ENCODE results near the gene RNF43.

Gene RNF43

DNA sequence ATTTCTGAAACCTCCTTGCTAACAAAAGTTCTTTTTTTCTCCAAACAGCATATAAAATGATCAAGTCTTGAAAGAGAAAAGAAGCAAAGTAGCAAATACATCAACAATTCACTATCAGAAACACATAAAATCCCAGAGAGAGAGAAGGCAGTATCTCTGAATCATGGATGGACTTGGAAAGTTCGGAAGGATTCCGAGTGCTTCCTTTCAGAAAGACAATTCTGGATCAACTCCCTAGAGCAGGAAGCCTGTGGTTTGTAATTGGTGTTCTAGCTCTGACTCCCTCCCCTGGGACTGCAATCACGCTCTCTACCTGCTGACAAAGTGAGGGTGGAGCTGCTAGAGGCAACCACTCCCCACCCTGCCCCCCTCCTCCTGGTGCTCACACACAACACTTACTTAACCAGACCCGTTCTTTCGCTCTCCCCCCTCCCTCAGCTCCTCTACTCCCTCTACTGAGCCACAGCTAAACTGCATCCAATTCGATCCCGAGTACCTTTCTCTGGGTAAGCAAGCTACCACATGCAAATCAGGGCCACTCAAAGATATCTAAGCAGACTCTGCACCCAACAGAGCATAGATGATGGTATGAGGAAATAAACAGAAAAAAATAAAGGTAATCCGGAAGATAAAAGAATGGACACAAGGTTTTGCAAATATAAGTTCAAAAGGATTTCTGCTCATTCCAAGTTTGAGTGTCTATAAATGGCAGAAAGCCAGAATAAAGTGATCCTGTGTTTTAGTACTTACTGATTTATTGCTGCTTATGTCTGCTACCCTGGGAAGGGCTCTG lies at the start of gene RNF43:
Gene RNF43, minus strand, starts transcription at position 235 of the 793 bp plus-strand sequence. CDS start 1,957 bp downstream, outside the sequence.
- peak within 1 kb of the TSS; percentile 73 to 86 for H3K9ac ChIP-seq (ENCODE audit: low read depth in 1 of 2, low read length in 2 of 2)
- no peaks in the 10 kb centered on the region for H3K27me3 ChIP-seq (ENCODE audit: control insufficient read depth in 2 of 2, insufficient read depth in 2 of 2, low read length in 2 of 2)
- H3K4me3 ChIP-seq (ENCODE audit: low read length in 2 of 2) = peak within 1 kb of the TSS; percentile 85 to 87
- H3K36me3 ChIP-seq (ENCODE audit: control insufficient read depth in 2 of 2, insufficient read depth in 2 of 2, low read length in 2 of 2) = no peaks in the 10 kb centered on the region
- peaks cover 7% of the 10 kb centered on the region in 2 donors for H3K4me1 ChIP-seq (ENCODE audit: control insufficient read depth in 2 of 2, insufficient read depth in 2 of 2, low read length in 2 of 2)
- H3K27ac ChIP-seq (ENCODE audit: low read depth in 2 of 2, low read length in 2 of 2) = peak within 1 kb of the TSS; percentile 87 to 94
- no peaks in the 10 kb centered on the region for H3K9me3 ChIP-seq (ENCODE audit: control insufficient read depth in 2 of 2, low read length in 2 of 2)

DNA sequence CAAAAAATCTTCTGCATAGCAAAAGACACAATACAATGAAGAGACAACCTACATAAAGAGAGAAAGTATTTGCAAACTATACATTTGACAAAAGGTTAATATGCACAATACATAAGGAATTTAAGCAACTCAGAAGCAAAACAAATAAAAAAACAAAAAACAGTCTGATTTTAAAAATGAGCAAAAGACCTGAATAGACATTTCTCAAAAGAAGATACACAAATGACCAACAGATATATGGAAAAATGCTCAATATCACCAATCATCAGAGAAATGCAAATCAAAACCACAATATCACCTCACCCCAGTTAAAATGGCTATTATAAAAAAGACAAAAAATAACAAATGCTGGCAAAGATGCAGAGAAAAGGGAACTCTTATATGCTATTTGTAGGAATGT lies 38.2 kb upstream of the RNF43 start:
- no peaks in the 10 kb centered on the region for H3K9me3 ChIP-seq (ENCODE audit: control insufficient read depth in 2 of 2, low read length in 2 of 2)
- H3K27ac ChIP-seq (ENCODE audit: low read depth in 2 of 2, low read length in 2 of 2) = no peak overlapping the region
- no peaks in the 10 kb centered on the region for H3K27me3 ChIP-seq (ENCODE audit: control insufficient read depth in 2 of 2, insufficient read depth in 2 of 2, low read length in 2 of 2)
- H3K36me3 ChIP-seq (ENCODE audit: control insufficient read depth in 2 of 2, insufficient read depth in 2 of 2, low read length in 2 of 2) = no peaks in the 10 kb centered on the region
- no peak overlapping the region for H3K4me3 ChIP-seq (ENCODE audit: low read length in 2 of 2)
- H3K4me1 ChIP-seq (ENCODE audit: control insufficient read depth in 2 of 2, insufficient read depth in 2 of 2, low read length in 2 of 2) = no peaks in the 10 kb centered on the region
- H3K9ac ChIP-seq (ENCODE audit: low read depth in 1 of 2, low read length in 2 of 2) = no peak overlapping the region

DNA sequence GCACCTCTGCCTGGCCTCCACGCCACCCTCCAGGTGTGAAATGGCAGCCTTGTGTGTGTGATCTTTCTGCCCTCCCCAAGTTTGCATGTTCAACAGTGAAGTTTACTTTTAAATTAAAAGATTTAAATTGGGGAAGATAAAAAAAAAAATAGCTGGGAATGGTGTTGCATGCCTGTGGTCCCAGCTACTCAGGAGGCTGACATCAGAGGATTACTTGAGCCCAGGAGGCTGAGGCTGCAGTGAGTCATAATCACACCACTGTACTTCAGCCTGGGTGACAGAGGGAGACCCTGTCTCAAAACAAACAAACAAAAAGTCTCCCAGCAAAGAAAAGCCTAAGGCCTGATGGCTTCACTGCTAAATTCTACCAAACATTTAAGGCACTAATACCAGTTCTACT lies 35.4 kb upstream of the RNF43 start:
- no peak overlapping the region for H3K27ac ChIP-seq (ENCODE audit: low read depth in 2 of 2, low read length in 2 of 2)
- no peak overlapping the region for H3K9ac ChIP-seq (ENCODE audit: low read depth in 1 of 2, low read length in 2 of 2)
- no peaks in the 10 kb centered on the region for H3K27me3 ChIP-seq (ENCODE audit: control insufficient read depth in 2 of 2, insufficient read depth in 2 of 2, low read length in 2 of 2)
- no peaks in the 10 kb centered on the region for H3K36me3 ChIP-seq (ENCODE audit: control insufficient read depth in 2 of 2, insufficient read depth in 2 of 2, low read length in 2 of 2)
- H3K4me1 ChIP-seq (ENCODE audit: control insufficient read depth in 2 of 2, insufficient read depth in 2 of 2, low read length in 2 of 2) = no peaks in the 10 kb centered on the region
- no peak overlapping the region for H3K4me3 ChIP-seq (ENCODE audit: low read length in 2 of 2)
- H3K9me3 ChIP-seq (ENCODE audit: control insufficient read depth in 2 of 2, low read length in 2 of 2) = no peaks in the 10 kb centered on the region

DNA sequence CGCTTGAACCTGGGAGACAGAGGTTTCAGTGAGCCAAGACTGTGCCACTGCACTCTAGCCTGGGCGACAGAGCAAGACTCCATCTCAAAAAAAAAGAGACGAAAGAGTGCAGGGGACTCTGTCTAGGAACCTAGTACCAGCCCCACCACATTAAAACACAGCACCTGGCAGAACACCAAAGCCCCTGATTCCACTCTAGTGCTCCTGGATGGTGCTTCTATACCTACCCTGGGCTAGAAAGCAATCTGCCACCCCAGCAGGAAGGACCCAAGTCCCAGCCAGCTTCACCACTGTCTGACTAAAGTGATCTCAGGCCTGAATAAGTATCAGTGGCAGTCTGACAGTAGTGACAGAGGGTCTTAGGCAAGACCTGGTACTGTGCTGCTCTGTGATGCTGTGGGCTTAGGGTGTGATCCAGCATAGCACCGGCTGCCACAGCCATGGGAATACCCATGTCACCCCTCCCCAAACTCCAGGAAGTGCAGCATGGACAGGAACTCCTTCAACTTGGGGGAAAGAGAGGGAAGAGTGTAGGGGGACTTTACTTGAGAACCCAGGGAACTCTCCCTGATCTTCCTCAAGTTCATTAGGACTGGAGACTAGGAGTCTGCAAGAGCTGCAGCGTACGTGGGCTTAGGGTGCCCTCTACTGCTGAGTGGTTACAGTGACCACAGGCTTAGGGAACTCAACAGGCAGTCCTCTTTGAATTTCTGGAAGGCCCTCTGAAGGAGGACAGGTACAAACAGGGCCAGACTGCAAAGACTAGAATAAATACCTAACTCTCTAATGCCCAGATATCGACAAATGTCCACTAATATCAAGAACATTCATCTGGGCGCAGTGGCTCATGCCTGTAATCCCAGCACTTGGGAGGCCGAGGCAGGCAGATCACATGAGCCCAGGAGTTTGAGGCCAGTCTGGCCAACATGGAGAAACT lies 30.0 kb upstream of the RNF43 start:
- Histone ChIP-seq H3K27ac (ENCODE audit: low read depth in 2 of 2, low read length in 2 of 2) (no peak overlapping the region), H3K9me3 (ENCODE audit: control insufficient read depth in 2 of 2, low read length in 2 of 2) (no peaks in the 10 kb centered on the region), H3K4me1 (ENCODE audit: control insufficient read depth in 2 of 2, insufficient read depth in 2 of 2, low read length in 2 of 2) (no peaks in the 10 kb centered on the region), H3K4me3 (ENCODE audit: low read length in 2 of 2) (no peak overlapping the region), H3K36me3 (ENCODE audit: control insufficient read depth in 2 of 2, insufficient read depth in 2 of 2, low read length in 2 of 2) (no peaks in the 10 kb centered on the region), H3K9ac (ENCODE audit: low read depth in 1 of 2, low read length in 2 of 2) (no peak overlapping the region), H3K27me3 (ENCODE audit: control insufficient read depth in 2 of 2, insufficient read depth in 2 of 2, low read length in 2 of 2) (no peaks in the 10 kb centered on the region)

DNA sequence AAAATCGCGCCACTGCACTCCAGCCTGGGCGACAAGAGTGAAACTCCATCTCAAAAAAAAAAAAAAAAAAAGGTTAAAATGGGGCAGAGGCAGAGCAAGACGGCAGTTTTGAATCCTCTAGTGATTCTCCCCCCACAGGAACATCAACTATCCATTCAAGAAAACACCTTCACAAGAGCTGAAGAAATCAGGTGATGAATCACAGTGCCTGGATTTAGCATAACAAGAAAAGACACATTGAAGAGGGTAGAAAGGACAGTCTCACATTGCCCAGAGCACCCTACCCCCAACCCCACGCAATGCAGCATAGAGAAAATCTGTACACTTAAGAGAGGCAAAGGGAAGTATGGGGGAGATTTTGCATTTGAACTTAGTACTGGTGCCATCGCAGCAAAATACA lies 28.8 kb upstream of the RNF43 start:
- no peak overlapping the region for H3K4me3 ChIP-seq (ENCODE audit: low read length in 2 of 2)
- H3K27me3 ChIP-seq (ENCODE audit: control insufficient read depth in 2 of 2, insufficient read depth in 2 of 2, low read length in 2 of 2) = no peaks in the 10 kb centered on the region
- no peaks in the 10 kb centered on the region for H3K9me3 ChIP-seq (ENCODE audit: control insufficient read depth in 2 of 2, low read length in 2 of 2)
- no peaks in the 10 kb centered on the region for H3K4me1 ChIP-seq (ENCODE audit: control insufficient read depth in 2 of 2, insufficient read depth in 2 of 2, low read length in 2 of 2)
- no peak overlapping the region for H3K27ac ChIP-seq (ENCODE audit: low read depth in 2 of 2, low read length in 2 of 2)
- no peaks in the 10 kb centered on the region for H3K36me3 ChIP-seq (ENCODE audit: control insufficient read depth in 2 of 2, insufficient read depth in 2 of 2, low read length in 2 of 2)
- H3K9ac ChIP-seq (ENCODE audit: low read depth in 1 of 2, low read length in 2 of 2) = no peak overlapping the region

DNA sequence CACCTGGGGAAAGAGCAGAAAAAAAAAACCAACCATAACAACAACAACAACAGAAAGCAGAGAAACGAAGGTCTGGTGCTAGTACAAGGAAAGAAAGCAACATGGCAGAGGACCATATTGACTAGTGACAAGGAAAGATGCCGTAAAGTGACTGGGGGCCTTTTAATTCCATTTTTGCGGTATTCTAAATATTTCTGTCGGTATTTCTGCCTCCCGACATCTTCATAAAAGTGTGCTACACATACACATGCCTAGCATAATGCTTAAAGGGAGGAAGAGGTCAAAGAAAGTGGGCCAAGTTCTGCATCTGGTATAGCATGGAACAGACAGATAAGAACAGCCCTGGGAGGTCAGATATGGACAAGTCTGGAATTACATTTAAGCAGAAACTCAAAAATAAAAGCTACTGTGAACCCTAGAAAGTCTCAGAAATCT lies 19.5 kb upstream of the RNF43 start:
- H3K36me3 ChIP-seq (ENCODE audit: control insufficient read depth in 2 of 2, insufficient read depth in 2 of 2, low read length in 2 of 2) = no peaks in the 10 kb centered on the region
- H3K27ac ChIP-seq (ENCODE audit: low read depth in 2 of 2, low read length in 2 of 2) = no peak overlapping the region
- no peaks in the 10 kb centered on the region for H3K27me3 ChIP-seq (ENCODE audit: control insufficient read depth in 2 of 2, insufficient read depth in 2 of 2, low read length in 2 of 2)
- no peaks in the 10 kb centered on the region for H3K4me1 ChIP-seq (ENCODE audit: control insufficient read depth in 2 of 2, insufficient read depth in 2 of 2, low read length in 2 of 2)
- H3K9me3 ChIP-seq (ENCODE audit: control insufficient read depth in 2 of 2, low read length in 2 of 2) = no peaks in the 10 kb centered on the region
- no peak overlapping the region for H3K4me3 ChIP-seq (ENCODE audit: low read length in 2 of 2)
- H3K9ac ChIP-seq (ENCODE audit: low read depth in 1 of 2, low read length in 2 of 2) = no peak overlapping the region

DNA sequence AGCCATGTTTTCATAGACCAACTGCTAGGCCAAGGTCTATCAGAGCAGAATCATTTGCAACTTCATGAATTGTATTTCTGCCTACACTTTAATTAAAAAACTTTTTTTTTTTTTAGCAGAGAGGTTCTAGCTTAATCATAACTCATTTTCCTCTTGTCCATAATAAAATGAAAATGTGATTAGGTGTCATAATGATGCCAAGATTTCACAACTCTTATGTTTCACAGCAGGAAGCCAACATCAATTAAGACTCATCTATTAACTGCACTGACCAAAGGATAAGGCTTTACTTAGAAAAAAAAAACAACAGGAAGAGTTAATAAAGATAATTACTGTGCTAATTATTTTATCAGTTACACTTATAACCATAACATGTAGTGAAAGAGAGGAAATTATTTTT lies 18.9 kb upstream of the RNF43 start:
- no peaks in the 10 kb centered on the region for H3K9me3 ChIP-seq (ENCODE audit: control insufficient read depth in 2 of 2, low read length in 2 of 2)
- no peak overlapping the region for H3K9ac ChIP-seq (ENCODE audit: low read depth in 1 of 2, low read length in 2 of 2)
- no peak overlapping the region for H3K4me3 ChIP-seq (ENCODE audit: low read length in 2 of 2)
- H3K4me1 ChIP-seq (ENCODE audit: control insufficient read depth in 2 of 2, insufficient read depth in 2 of 2, low read length in 2 of 2) = no peaks in the 10 kb centered on the region
- H3K27ac ChIP-seq (ENCODE audit: low read depth in 2 of 2, low read length in 2 of 2) = no peak overlapping the region
- no peaks in the 10 kb centered on the region for H3K36me3 ChIP-seq (ENCODE audit: control insufficient read depth in 2 of 2, insufficient read depth in 2 of 2, low read length in 2 of 2)
- H3K27me3 ChIP-seq (ENCODE audit: control insufficient read depth in 2 of 2, insufficient read depth in 2 of 2, low read length in 2 of 2) = no peaks in the 10 kb centered on the region

DNA sequence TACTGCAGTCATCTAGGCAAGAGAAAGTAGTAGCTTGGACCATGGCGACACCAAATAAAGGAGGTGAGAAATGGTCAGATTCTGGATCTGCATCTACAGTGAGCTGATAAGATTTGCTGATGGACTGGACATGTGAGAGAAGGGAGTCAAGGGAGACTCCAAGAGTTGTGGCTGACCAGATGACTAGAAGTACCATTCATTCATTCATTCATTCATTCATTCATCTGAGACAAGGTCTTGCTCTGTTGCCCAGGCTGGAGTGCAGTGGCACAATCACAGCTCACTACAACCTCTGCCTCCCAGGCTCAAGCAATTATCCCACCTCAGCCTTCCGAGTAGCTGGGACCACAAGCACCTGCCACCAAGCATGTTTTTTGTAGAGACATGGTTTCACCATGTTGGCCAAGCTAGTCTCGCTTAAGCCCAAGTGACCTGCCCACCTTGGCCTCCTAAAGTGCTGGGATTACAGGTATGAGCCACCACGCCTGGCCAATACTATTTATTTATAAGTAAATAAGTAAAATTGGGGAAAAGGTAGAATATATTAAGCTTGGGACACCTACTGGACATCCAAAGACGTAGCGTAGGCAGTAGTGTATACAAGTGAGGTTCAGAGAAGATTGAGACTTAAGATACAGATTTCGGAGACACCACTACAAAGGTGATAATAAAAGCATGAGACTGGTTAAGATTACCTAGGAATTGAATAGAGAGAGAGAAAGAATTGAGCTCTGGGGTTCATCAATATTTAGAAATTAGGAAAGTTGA lies 15.7 kb upstream of the RNF43 start:
- Histone ChIP-seq H3K36me3 (ENCODE audit: control insufficient read depth in 2 of 2, insufficient read depth in 2 of 2, low read length in 2 of 2) (no peaks in the 10 kb centered on the region), H3K9me3 (ENCODE audit: control insufficient read depth in 2 of 2, low read length in 2 of 2) (no peaks in the 10 kb centered on the region), H3K27me3 (ENCODE audit: control insufficient read depth in 2 of 2, insufficient read depth in 2 of 2, low read length in 2 of 2) (no peaks in the 10 kb centered on the region), H3K9ac (ENCODE audit: low read depth in 1 of 2, low read length in 2 of 2) (no peak overlapping the region), H3K4me1 (ENCODE audit: control insufficient read depth in 2 of 2, insufficient read depth in 2 of 2, low read length in 2 of 2) (no peaks in the 10 kb centered on the region), H3K27ac (ENCODE audit: low read depth in 2 of 2, low read length in 2 of 2) (no peak overlapping the region), H3K4me3 (ENCODE audit: low read length in 2 of 2) (no peak overlapping the region)

DNA sequence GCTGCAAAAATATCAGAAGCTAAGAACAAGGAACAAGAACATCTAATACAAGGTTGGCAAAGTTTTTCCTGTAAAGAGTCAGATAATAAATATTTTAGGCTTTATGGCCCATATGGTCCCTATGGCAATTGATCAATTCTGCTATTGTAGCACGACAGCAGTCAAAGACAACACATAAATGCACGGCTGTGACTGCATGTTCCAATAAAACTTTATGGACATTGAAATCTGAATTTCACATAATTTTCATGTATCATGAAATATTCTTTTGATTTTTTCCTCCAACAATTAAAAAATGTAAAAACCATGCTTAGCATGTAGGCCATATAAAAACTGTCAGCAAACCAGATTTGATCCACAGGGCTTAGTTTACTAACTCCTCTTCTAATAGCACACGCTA lies 10.5 kb upstream of the RNF43 start:
- no peak overlapping the region for H3K4me3 ChIP-seq (ENCODE audit: low read length in 2 of 2)
- H3K9me3 ChIP-seq (ENCODE audit: control insufficient read depth in 2 of 2, low read length in 2 of 2) = no peaks in the 10 kb centered on the region
- H3K27me3 ChIP-seq (ENCODE audit: control insufficient read depth in 2 of 2, insufficient read depth in 2 of 2, low read length in 2 of 2) = no peaks in the 10 kb centered on the region
- no peaks in the 10 kb centered on the region for H3K4me1 ChIP-seq (ENCODE audit: control insufficient read depth in 2 of 2, insufficient read depth in 2 of 2, low read length in 2 of 2)
- no peaks in the 10 kb centered on the region for H3K36me3 ChIP-seq (ENCODE audit: control insufficient read depth in 2 of 2, insufficient read depth in 2 of 2, low read length in 2 of 2)
- H3K27ac ChIP-seq (ENCODE audit: low read depth in 2 of 2, low read length in 2 of 2) = no peak overlapping the region
- no peak overlapping the region for H3K9ac ChIP-seq (ENCODE audit: low read depth in 1 of 2, low read length in 2 of 2)

All from mucosa of rectum (tissue), 2 donors.